ENCODE data around the gene TBC1D25.
A peak's percentile ranks its signal among the peaks of the same experiment; 100 is the strongest.

The TBC1D25 gene

DNA sequence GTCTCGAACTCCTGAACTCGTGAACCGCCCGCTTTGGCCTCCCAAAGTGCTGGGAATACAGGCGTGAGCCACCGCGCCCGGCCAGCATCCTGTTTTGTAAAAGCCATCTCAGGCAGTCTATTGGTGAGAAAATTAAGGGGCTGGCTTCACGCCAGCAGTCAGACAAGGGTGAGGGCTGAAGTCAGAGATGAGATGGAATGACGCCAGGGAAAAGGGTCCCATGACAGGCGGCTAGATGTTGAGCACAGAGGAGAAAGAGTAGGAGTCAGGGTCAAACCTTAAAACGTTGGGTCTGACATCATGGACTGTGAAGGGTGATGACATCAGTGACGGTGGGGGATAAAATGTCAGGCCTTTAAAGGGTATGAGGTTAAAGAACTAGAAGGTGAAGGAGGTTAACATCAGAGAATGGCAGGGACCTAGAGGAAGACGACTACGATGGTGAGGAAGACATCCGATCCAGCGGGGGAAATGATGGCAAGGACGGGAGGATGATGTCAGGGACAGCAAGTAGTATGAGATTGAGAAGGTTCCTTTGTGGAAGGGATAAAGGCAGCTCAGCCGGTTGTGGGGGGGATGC lies 34.3 kb downstream of the TBC1D25 start:
- peak; percentile 35 for DNase-seq

DNA sequence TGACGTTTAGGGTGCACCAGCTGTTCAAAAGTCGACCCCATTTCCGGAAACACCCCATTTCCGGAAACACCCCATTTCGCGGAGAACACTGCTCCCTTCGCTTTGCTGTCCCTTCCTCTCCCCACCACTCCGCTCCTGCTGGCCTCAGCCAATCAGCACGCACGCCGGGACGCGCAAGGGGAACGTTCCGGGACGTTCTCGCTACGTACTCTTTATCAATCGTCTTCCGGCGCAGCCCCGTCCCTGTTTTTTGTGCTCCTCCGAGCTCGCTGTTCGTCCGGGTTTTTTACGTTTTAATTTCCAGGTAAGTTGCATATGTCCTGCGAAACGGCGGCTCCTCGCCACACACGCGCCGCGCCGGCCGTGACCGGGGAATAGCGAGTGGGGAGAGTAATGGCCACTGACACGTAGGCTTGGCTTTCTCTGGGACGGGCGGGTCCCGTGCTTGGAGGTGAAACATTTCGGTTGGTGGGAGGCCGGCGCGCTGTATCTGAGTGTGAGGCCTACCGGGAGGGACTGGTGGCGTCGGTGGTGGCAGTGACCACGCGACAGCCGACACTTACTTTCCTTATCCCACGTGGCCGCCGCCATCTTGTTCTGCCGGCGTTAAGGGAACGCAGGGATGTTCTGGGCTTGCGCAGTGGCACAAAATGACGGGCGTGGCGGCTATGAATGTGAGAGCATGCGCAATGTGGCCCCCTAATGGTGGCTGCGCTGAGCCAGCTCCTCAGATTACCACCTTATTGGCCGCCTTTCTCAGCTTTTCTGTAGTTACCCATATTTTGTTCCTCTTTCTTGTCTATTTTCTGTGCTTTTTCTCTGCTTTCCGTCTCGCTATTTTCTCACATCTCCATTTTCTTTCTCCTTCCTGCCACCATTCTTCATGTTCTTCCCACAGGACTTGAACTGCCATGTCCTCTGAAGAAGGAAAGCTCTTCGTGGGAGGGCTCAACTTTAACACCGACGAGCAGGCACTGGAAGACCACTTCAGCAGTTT lies 35.1 kb downstream of the TBC1D25 start, which contains the start of gene RBM3:
Gene RBM3 (plus strand): TSS at position 215 of the 997 bp plus-strand sequence. CDS start 697 bp downstream, at position 912.
- peak; percentile 96 for DNase-seq

DNA sequence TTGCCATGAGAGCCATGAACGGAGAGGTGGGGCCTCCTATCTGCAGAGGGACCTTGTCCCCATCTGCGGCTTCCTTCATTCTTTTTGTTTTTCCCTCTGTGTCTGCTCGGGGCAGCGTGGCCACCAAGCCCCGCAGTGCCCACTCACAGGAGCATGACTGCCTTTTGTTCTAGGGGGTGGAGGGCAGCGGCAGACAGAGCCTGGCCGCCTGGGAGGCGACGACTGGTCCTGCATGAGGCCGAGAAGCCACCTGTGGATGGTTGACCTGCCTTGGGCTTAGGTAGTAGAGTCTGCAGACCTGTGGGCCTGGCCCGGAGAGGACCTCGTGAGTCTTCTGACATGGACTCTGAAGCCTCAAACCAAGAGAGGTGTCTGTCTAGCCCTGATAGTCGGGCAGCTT lies 36.1 kb downstream of the TBC1D25 start:
- DNase-seq = no peak

- DNase-seq = no peak
Observed at GRCh38 chrX:48576108-48576507, 36.6 kb downstream of the TBC1D25 start.

DNA sequence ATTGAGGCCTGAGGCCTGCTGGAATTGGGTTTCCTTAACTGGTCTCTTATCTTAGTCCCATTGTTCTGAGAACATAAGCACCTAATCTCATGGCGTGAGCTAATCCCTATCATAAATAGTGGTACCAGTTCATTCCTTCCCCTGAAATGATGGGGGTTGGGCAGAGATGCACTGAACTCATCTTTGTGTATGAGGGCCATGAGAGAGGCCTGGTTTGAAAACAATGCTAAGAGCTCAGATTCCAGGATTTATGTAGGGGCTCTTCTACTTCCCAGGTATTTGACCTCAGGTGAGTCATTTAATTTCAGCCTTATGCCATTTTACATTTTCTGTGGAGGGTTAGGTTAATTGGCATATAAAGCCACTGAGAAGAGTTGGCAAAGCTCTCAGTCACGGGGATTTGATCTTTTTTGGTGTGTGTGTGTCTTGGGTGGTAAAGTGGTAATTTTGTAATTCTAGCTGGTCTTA lies 39.2 kb downstream of the TBC1D25 start:
- DNase-seq = no peak

DNA sequence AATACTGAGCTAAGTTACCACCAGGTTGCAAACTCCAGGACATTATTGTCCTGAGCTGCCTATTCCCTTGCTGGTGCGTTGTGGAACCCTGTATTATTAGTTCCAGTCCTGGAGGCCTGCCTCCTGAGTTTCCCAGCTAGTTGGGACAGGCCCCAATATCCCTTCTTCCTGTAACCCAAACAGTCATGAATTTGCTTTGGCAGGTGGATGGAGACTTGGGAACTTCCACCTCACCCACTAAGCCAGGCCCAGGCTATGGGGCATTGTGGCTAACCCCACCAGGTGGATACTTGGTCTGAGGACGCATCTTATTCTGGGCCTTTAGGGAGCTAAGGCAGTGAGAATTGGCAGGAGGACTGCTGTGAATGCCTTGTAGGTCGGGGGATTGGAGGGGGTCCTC lies 39.7 kb downstream of the TBC1D25 start:
- no peak for DNase-seq

DNA sequence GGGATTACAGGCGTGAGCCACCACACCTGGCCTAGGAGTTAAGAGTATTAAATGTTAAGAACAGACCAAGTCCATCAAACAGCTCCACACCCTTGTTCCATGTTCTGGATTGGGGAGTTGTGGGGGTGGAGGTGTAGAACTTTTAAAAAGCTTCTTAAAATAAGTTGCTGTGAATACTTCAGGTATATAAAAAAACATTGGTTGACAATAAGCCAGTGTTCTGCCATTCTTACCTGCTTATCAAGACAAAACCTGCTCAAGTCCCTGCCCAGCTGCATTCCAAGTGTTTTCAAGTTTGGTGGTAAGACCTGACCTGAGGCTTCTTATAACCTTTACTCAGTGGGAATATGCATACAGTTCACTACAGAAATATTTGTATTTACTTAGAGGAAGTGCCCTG lies 41.1 kb downstream of the TBC1D25 start:
- no peak for DNase-seq

DNA sequence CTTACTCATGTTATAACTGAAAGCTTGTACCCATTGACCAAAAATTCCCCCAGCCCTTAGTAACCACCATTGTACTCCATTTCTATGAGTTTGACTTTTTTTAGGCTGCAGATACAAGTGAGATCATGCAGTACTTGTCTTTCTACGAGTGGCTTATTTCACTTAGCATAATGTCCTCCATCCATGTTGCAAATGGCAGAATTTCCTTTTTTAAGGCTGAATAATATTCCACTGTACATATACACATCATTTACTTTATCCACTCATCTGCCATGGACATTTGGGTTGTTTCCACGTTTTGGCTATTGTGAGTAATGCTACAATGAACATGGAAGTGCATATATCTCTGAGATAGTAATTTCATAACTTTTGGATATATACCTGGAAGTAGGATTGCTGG lies 45.2 kb downstream of the TBC1D25 start:
- no peak for DNase-seq

GRCh38 chrX:48589482-48590162 lies 50.1 kb downstream of the TBC1D25 start:
- no peak for DNase-seq

DNA sequence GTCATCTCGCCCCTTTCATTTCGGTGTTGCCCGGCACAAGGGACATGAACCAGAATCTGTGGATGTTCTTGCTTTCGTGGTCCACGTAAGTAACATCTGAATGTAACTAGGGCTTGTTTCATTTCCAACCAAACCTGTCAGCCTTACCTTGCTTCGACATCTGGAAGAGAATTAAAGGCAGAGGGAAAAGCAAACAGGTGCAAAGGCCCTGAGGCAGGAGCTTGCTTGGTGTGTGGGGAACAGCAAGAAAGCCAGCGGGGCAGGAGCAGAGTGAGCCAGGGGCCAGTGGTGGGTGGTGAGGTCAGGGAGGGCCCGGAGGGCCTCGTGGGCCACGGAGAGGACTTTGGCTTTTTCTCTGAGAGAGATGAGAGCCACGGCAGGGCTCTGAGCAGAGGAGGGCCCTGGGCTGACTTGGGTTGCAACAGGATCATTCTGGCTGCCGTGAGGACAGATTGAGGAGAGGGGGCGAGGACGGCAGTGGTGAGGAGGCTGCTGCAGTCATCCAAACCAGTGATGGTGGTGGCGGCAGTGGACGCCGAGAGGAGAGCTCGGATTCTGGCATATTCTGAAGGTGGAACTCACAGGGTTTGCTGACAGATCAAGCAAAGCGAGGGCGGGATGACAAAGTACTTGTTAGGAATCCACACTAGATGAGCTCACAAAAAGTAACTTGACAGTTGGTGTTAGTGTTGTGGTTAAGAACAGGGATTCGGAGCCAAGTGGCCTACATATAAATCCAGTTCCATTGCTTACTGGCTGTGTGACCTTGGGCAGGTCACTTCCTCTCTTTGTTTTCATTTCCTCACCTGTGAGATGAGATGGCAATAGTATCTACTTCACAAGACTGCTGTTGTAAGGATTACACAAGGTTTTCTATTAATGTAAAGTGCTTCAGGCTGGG lies 50.9 kb downstream of the TBC1D25 start:
- peak; percentile 30 for DNase-seq

GRCh38 chrX:48591255-48591791 lies 51.8 kb downstream of the TBC1D25 start:
- no peak for DNase-seq

DNA sequence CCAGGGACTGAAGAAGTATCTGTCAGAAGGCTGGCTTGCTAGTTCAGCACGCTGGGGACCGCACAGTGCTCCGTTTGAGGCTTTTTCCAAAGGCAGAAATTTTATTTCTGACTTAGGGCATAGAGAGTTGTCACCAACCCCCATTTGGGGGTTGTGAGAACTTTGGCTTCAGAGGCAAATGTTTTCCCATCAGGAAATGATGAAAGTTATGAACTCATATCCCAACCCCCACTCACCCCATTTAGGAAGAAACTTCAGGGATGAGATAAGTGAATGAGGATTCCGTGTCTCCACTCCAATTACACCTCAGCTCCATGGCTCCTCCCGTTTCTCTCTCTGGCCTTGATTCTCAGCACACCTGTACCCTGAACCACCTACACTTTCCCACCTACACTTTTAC lies 53.5 kb downstream of the TBC1D25 start:
- DNase-seq = no peak

- DNase-seq = no peak
Observed at GRCh38 chrX:48595929-48596328, 56.4 kb downstream of the TBC1D25 start.

GRCh38 chrX:48597353-48598264 lies 58.1 kb downstream of the TBC1D25 start, which contains the start of gene WDR13:
WDR13 (plus strand) TSS chrX:48597492; CDS start chrX:48597997, 505 bp downstream.
- DNase-seq = peak; percentile 94

DNA sequence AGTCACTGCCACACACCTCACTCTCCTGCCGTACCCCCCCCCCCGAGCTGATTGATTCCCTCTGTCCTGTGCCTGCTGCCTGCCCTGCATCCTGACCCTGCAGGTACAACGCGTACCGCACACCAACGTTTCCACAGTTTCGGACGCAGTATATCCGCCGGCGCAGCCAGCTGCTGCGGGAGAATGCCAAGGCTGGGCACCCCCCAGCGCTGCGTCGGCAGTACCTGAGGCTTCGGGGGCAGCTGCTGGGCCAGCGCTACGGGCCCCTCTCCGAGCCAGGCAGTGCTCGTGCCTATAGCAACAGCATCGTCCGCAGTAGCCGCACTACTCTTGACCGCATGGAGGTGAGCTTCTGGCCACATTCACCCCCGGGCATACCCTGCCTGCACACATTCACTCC lies 59.1 kb downstream of the TBC1D25 start:
- DNase-seq = no peak

DNA sequence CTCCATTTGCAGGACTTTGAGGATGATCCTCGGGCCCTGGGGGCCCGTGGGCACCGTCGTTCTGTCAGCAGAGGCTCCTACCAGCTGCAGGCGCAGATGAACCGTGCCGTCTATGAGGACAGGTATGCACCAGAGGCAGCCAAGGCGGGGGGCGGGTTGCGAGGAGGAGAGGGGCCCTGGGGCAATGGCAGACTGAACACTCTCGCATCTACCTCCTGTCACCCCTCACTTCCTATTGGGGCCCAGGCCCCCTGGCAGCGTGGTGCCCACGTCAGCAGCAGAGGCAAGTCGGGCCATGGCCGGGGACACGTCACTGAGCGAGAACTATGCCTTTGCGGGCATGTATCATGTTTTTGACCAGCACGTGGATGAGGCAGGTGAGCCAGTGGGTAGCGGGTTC lies 59.8 kb downstream of the TBC1D25 start:
- DNase-seq = no peak

- DNase-seq = no peak
Observed at GRCh38 chrX:48600226-48600625, 60.7 kb downstream of the TBC1D25 start.

DNA sequence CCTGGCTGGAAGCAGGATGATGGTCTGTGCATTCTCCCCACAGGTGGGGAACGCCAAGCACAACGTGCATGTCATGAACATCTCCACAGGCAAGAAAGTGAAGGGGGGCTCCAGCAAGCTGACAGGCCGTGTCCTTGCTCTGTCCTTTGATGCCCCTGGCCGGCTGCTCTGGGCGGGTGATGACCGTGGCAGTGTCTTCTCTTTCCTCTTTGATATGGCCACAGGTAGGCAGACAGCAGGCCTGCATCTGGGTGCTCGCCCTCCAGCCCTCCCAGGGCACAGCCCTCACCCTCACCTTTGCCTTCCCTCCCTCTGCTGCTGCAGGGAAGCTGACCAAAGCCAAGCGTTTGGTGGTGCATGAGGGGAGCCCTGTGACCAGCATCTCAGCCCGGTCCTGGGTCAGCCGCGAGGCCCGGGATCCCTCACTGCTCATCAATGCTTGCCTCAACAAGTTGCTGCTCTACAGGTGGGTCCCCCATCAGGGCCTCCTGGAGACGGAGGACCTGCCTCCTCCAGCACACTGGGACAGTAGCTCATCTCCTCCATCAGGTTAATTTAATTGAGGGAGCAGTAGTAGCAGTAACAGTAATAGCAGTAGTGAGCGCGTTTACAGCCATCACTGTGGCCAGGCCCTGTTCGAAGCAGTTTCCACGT lies 62.4 kb downstream of the TBC1D25 start:
- DNase-seq = no peak

DNA sequence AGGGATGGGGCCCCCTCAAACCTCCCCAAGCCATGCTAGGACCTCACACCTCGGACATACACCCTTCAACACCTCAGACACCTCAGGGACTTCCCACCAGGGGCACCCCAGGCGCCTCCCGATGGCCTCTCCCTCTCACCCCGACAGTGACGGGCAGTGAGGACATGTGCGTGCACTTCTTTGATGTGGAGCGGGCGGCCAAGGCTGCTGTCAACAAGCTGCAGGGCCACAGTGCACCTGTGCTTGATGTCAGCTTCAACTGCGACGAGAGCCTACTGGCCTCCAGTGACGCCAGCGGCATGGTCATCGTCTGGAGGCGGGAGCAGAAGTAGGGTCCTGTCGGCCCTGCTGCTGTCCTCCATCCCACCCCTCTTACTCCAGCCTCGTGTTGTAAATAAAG lies 65.2 kb downstream of the TBC1D25 start:
- no peak for DNase-seq

GRCh38 chrX:48606091-48606490 lies 66.6 kb downstream of the TBC1D25 start:
- DNase-seq = no peak

Data from RPMI8226 (cell line).